ENCODE measurements around the gene CDX1.

CDX1 gene

GRCh38 chr5:150166650-150167511 lies at the start of gene CDX1:
Gene CDX1 (plus strand): TSS chr5:150166778. CDS start chr5:150166877, 99 bp downstream.
- no peak within 1 kb of the TSS for H3K27ac ChIP-seq (ENCODE audit: low read length)

GRCh38 chr5:150117945-150118560 lies 48.5 kb upstream of the CDX1 start:
- Histone ChIP-seq H3K36me3 (ENCODE audit: control insufficient read depth, low read depth, low read length) (no peaks in the 10 kb centered on the region), H3K27ac (ENCODE audit: low read length) (no peak overlapping the region), H3K4me3 (ENCODE audit: low read length) (no peak overlapping the region), H3K4me1 (ENCODE audit: control insufficient read depth, low read depth, low read length) (no peaks in the 10 kb centered on the region), H3K9ac (ENCODE audit: low read length) (no peak overlapping the region), H3K27me3 (ENCODE audit: control insufficient read depth, insufficient read depth, low read length) (no peaks in the 10 kb centered on the region), H3K9me3 (ENCODE audit: control insufficient read depth, low read depth, low read length) (no peaks in the 10 kb centered on the region)

More at GRCh38 chr5:150166650-150167511, at the start of gene CDX1:
- H3K27me3 ChIP-seq (ENCODE audit: control insufficient read depth, insufficient read depth, low read length), result peaks cover 91% of the 10 kb centered on the region
- H3K4me1 ChIP-seq (ENCODE audit: control insufficient read depth, low read depth, low read length), result peaks cover 4% of the 10 kb centered on the region
- H3K36me3 ChIP-seq (ENCODE audit: control insufficient read depth, low read depth, low read length), result no peaks in the 10 kb centered on the region
- H3K9me3 ChIP-seq (ENCODE audit: control insufficient read depth, low read depth, low read length), result no peaks in the 10 kb centered on the region
- no peak within 1 kb of the TSS for H3K4me3 ChIP-seq (ENCODE audit: low read length)
- no peak within 1 kb of the TSS for H3K9ac ChIP-seq (ENCODE audit: low read length)

GRCh38 chr5:150118561-150119229 lies 47.9 kb upstream of the CDX1 start:
- Histone ChIP-seq H3K27me3 (ENCODE audit: control insufficient read depth, insufficient read depth, low read length) (no peaks in the 10 kb centered on the region), H3K4me1 (ENCODE audit: control insufficient read depth, low read depth, low read length) (no peaks in the 10 kb centered on the region), H3K27ac (ENCODE audit: low read length) (no peak overlapping the region), H3K9ac (ENCODE audit: low read length) (no peak overlapping the region), H3K9me3 (ENCODE audit: control insufficient read depth, low read depth, low read length) (no peaks in the 10 kb centered on the region), H3K36me3 (ENCODE audit: control insufficient read depth, low read depth, low read length) (no peaks in the 10 kb centered on the region), H3K4me3 (ENCODE audit: low read length) (no peak overlapping the region)

DNA sequence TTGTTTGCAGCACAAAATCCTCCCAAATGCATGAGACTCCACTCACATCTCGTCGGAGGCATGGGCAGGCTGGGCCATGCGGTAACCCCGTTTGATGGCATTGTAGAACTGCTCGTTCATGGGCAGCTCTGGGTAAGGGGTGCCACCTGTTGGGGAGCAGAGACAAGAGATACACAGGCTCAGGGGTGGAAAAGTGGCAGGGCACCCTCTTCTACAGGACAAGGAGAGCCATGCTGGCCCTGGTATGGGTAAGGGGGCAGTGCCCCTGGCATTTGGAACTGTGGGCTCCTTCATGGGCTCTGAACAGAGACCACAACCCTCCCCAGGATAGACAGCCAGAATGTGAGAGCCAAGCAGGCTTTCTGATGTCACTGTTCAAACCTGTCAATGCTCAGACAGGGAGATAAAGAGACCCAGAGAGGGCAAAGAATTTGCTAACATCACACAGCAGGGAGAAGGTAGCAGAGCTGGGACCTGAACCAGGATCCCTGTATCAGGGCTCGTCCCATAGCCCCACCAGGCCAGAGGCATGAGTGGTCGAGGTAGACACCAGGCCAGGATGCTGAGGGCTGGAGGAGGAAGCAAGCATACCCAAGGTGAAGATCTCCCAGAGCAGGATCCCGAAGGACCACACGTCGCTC lies 47.0 kb upstream of the CDX1 start:
- Histone ChIP-seq H3K9ac (ENCODE audit: low read length) (no peak overlapping the region), H3K27ac (ENCODE audit: low read length) (no peak overlapping the region), H3K4me3 (ENCODE audit: low read length) (no peak overlapping the region), H3K36me3 (ENCODE audit: control insufficient read depth, low read depth, low read length) (no peaks in the 10 kb centered on the region), H3K9me3 (ENCODE audit: control insufficient read depth, low read depth, low read length) (no peaks in the 10 kb centered on the region), H3K27me3 (ENCODE audit: control insufficient read depth, insufficient read depth, low read length) (no peaks in the 10 kb centered on the region), H3K4me1 (ENCODE audit: control insufficient read depth, low read depth, low read length) (no peaks in the 10 kb centered on the region)

DNA sequence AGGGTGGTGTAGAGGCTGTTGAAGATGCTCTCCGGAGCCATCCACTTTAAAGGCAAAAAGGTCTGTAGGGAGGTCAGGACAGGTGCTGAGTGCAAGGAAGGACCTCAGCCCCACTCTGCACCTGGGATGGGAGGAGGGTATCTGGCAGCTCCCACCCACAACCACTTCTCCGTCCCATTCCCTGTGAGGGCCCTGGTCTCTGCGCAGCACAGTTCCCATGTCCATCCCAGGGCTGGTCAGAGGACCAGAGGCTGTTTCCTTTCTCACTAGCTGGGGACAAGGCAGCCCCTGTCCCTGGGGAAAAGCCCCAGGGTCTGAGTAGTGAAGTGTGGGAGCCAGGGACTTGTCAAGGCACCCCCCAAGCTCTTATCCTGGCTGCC lies 46.5 kb upstream of the CDX1 start:
- no peaks in the 10 kb centered on the region for H3K36me3 ChIP-seq (ENCODE audit: control insufficient read depth, low read depth, low read length)
- no peak overlapping the region for H3K9ac ChIP-seq (ENCODE audit: low read length)
- no peak overlapping the region for H3K4me3 ChIP-seq (ENCODE audit: low read length)
- no peaks in the 10 kb centered on the region for H3K9me3 ChIP-seq (ENCODE audit: control insufficient read depth, low read depth, low read length)
- no peaks in the 10 kb centered on the region for H3K4me1 ChIP-seq (ENCODE audit: control insufficient read depth, low read depth, low read length)
- no peaks in the 10 kb centered on the region for H3K27me3 ChIP-seq (ENCODE audit: control insufficient read depth, insufficient read depth, low read length)
- no peak overlapping the region for H3K27ac ChIP-seq (ENCODE audit: low read length)

- no peaks in the 10 kb centered on the region for H3K4me1 ChIP-seq (ENCODE audit: control insufficient read depth, low read depth, low read length)
- H3K9me3 ChIP-seq (ENCODE audit: control insufficient read depth, low read depth, low read length), result no peaks in the 10 kb centered on the region
- H3K27me3 ChIP-seq (ENCODE audit: control insufficient read depth, insufficient read depth, low read length), result no peaks in the 10 kb centered on the region
- no peak overlapping the region for H3K9ac ChIP-seq (ENCODE audit: low read length)
- H3K4me3 ChIP-seq (ENCODE audit: low read length), result no peak overlapping the region
- no peak overlapping the region for H3K27ac ChIP-seq (ENCODE audit: low read length)
- no peaks in the 10 kb centered on the region for H3K36me3 ChIP-seq (ENCODE audit: control insufficient read depth, low read depth, low read length)
Observed at GRCh38 chr5:150120617-150121447, 45.7 kb upstream of the CDX1 start.

GRCh38 chr5:150121448-150122157 lies 45.0 kb upstream of the CDX1 start:
- H3K9me3 ChIP-seq (ENCODE audit: control insufficient read depth, low read depth, low read length), result no peaks in the 10 kb centered on the region
- no peaks in the 10 kb centered on the region for H3K27me3 ChIP-seq (ENCODE audit: control insufficient read depth, insufficient read depth, low read length)
- H3K9ac ChIP-seq (ENCODE audit: low read length), result no peak overlapping the region
- no peaks in the 10 kb centered on the region for H3K36me3 ChIP-seq (ENCODE audit: control insufficient read depth, low read depth, low read length)
- no peaks in the 10 kb centered on the region for H3K4me1 ChIP-seq (ENCODE audit: control insufficient read depth, low read depth, low read length)
- H3K4me3 ChIP-seq (ENCODE audit: low read length), result no peak overlapping the region
- H3K27ac ChIP-seq (ENCODE audit: low read length), result no peak overlapping the region

DNA sequence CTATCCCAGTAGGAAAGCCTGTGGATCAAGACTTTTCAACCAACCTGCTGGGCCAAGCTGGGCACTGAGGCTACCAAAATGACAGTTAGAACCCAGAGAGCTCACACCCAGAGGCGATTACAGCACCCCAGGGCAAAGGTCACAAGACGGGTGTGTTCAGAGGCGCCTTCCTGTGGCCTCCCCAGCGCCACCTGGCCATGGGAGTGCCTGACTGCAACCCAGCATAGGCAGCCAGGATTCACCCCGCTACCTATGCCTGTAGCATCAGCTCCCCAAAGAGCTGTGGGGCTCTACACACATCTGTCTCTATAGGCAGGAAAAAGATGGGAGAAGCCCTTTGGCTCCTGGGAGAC lies 44.4 kb upstream of the CDX1 start:
- H3K27ac ChIP-seq (ENCODE audit: low read length), result no peak overlapping the region
- no peaks in the 10 kb centered on the region for H3K36me3 ChIP-seq (ENCODE audit: control insufficient read depth, low read depth, low read length)

DNA sequence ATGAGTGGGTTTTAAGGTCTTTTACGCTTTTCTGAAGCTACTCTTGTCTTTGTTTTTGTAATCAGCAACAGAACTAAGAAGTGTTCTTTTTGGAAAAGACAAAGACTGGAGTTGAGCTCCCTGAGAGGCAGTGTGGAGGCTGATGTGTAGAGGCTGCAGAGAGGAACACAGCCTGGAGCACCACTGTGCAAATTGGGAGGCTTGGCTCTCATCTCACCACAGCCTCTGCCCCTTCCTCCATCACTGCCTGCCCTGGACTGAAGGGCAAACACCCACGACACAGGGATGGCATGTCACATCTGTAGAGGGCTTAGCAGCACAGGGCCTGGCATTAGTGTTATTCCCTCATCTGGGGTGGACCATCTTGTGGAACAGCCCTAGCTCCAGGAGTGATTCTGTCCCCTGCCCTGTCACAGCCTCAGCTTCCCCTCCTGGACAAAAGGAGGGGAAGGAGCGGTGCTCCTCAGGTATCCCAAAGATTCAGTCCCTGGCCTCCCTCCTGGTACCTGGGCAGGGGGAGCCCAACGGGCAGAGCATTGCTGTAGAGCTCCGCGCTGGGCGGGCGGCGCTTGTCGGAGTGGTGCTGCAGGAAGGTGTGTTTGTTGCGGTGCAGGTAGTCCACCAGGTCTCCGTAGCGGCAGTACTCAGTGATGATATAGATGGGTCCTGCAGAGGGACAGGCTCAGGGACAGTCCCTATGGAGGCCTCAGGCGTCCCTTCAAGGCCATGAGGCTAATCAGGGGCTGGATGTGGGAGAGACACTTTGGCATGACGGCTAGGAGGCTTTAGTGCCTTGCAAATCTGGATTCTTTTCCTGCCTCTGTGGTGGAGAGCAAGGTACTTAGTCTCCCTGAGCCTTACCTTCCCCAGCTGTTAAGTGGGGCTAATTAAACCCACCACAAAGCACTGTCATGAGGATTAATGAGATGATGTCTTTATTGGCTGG lies 43.8 kb upstream of the CDX1 start:
- H3K9me3 ChIP-seq (ENCODE audit: control insufficient read depth, low read depth, low read length), result no peaks in the 10 kb centered on the region
- no peaks in the 10 kb centered on the region for H3K36me3 ChIP-seq (ENCODE audit: control insufficient read depth, low read depth, low read length)
- no peaks in the 10 kb centered on the region for H3K4me1 ChIP-seq (ENCODE audit: control insufficient read depth, low read depth, low read length)
- H3K27ac ChIP-seq (ENCODE audit: low read length), result no peak overlapping the region
- H3K4me3 ChIP-seq (ENCODE audit: low read length), result no peak overlapping the region
- no peaks in the 10 kb centered on the region for H3K27me3 ChIP-seq (ENCODE audit: control insufficient read depth, insufficient read depth, low read length)
- no peak overlapping the region for H3K9ac ChIP-seq (ENCODE audit: low read length)

More for the DNA sequence above, 44.4 kb upstream of the CDX1 start:
- no peak overlapping the region for H3K4me3 ChIP-seq (ENCODE audit: low read length)
- no peaks in the 10 kb centered on the region for H3K4me1 ChIP-seq (ENCODE audit: control insufficient read depth, low read depth, low read length)
- H3K9me3 ChIP-seq (ENCODE audit: control insufficient read depth, low read depth, low read length), result no peaks in the 10 kb centered on the region
- no peak overlapping the region for H3K9ac ChIP-seq (ENCODE audit: low read length)
- no peaks in the 10 kb centered on the region for H3K27me3 ChIP-seq (ENCODE audit: control insufficient read depth, insufficient read depth, low read length)

- Histone ChIP-seq H3K9me3 (ENCODE audit: control insufficient read depth, low read depth, low read length) (no peaks in the 10 kb centered on the region), H3K4me1 (ENCODE audit: control insufficient read depth, low read depth, low read length) (no peaks in the 10 kb centered on the region), H3K27ac (ENCODE audit: low read length) (no peak overlapping the region), H3K4me3 (ENCODE audit: low read length) (no peak overlapping the region), H3K36me3 (ENCODE audit: control insufficient read depth, low read depth, low read length) (no peaks in the 10 kb centered on the region), H3K9ac (ENCODE audit: low read length) (no peak overlapping the region), H3K27me3 (ENCODE audit: control insufficient read depth, insufficient read depth, low read length) (no peaks in the 10 kb centered on the region)
Observed at GRCh38 chr5:150123542-150123941, 43.0 kb upstream of the CDX1 start.

Data from iPS-18a (cell line).